Kidney epithelial cell (primary cell): Measurements from ENCODE around the gene DISC1. TPM values are rescaled to one million over a fixed set of nuclear protein-coding genes. Genes with fewer than 3 reads are reported as not detected.
A peak's percentile ranks its signal among the peaks of the same experiment; 100 is the strongest.

Experiments used
- DNase-seq: peaks from one replicate; pipeline ENCODE4 v3.0.0-alpha.2; 2010; ENCODE audit warnings: low read depth
- H3K27me3 ChIP-seq: 2 replicates; pipeline ENCODE4 v1.6.0; 2011; ENCODE audit warnings: low read length; ENCODE audit not compliant: control insufficient read depth, insufficient read depth
- H3K36me3 ChIP-seq: 2 replicates; pipeline ENCODE4 v1.5.1; 2011; ENCODE audit warnings: low read length; ENCODE audit not compliant: control insufficient read depth, insufficient read depth
- H3K4me3 ChIP-seq: 2 replicates; pipeline ENCODE4 v1.5.1; 2011; ENCODE audit warnings: low read depth, mild to moderate bottlenecking, control low read depth, low read length
- total RNA-seq: library from RNA; depleted of rRNA; stranded (reverse); fragments of >200 nt; gene quantifications from 2 replicates; pipeline ENCODE4 v1.2.3, GENCODE V29; 2015
- TF ChIP-seq, protein P1 (sequence below): IDR thresholded peaks from 2 replicates; pipeline ENCODE4 v1.5.1; 2011; ENCODE audit warnings: mild to moderate bottlenecking, moderate library complexity, low read length, control low read depth, inconsistent platforms; ENCODE audit not compliant: insufficient read depth, poor library complexity, severe bottlenecking

The DISC1 gene
- total RNA-seq, 1 donor from 2014 or later: 5.8 TPM

DNA sequence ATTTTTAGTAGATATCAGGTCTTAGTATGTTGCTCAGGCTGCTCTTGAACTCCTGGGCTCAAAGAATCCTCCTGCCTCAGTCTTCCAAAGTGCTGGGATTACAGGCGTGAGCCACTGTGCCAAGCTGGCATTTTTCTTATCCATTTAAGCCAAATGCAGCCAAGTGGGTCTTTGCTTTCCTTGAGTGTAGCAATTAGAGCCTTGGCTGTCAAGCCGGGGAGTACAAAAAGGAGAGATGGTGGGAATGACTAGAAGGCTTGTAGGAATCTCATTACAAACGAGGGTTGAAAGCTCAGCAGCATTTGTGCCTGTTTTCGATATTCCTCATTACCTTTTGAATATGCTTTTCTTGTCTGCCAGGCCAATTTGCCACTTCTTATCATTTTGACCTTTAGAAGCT is 140.9 kb downstream of the DISC1 start:
- no peaks in the 10 kb centered on the region for H3K27me3 ChIP-seq
- TF ChIP-seq, protein P1, sequence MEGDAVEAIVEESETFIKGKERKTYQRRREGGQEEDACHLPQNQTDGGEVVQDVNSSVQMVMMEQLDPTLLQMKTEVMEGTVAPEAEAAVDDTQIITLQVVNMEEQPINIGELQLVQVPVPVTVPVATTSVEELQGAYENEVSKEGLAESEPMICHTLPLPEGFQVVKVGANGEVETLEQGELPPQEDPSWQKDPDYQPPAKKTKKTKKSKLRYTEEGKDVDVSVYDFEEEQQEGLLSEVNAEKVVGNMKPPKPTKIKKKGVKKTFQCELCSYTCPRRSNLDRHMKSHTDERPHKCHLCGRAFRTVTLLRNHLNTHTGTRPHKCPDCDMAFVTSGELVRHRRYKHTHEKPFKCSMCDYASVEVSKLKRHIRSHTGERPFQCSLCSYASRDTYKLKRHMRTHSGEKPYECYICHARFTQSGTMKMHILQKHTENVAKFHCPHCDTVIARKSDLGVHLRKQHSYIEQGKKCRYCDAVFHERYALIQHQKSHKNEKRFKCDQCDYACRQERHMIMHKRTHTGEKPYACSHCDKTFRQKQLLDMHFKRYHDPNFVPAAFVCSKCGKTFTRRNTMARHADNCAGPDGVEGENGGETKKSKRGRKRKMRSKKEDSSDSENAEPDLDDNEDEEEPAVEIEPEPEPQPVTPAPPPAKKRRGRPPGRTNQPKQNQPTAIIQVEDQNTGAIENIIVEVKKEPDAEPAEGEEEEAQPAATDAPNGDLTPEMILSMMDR: no peak
- H3K4me3 ChIP-seq: no peak overlapping the region
- H3K36me3 ChIP-seq: peaks cover 2% of the 10 kb centered on the region
- no peak for DNase-seq

GRCh38 chr1:231768416-231768815 is 141.8 kb downstream of the DISC1 start:
- no peak for DNase-seq
- Histone ChIP-seq H3K4me3 (no peak overlapping the region), H3K36me3 (peaks cover 2% of the 10 kb centered on the region), H3K27me3 (no peaks in the 10 kb centered on the region)
- TF ChIP-seq, protein P1: no peak

DNA sequence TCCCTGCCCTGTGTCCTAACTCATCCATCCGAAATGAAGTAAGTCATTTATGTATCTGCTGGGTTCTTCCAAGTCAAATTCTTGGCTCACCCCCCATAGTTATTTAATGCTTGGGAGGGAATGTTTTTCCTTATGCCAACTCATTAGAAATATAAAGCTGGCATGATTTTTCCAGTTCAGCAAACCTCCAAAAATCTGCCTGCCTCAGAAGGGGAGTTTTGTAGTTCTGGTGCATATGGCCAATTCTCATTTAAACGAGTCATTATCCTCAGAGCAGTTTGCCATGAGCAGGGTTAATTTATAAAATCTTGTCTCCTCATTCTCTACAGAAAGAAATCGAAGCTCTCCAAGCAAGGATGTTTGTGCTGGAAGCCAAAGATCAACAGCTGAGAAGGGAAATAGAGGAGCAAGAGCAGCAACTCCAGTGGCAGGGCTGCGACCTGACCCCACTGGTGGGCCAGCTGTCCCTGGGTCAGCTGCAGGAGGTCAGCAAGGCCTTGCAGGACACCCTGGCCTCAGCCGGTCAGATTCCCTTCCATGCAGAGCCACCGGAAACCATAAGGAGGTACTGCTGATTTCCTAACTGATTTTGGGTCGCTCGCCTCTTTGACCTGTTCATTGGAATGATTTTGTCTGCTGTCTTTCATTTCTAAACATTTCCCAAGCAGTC is 144.1 kb downstream of the DISC1 start:
- Histone ChIP-seq H3K27me3 (no peaks in the 10 kb centered on the region), H3K36me3 (peaks cover 2% of the 10 kb centered on the region), H3K4me3 (no peak overlapping the region)
- TF ChIP-seq, protein P1: no peak
- no peak for DNase-seq

DNA sequence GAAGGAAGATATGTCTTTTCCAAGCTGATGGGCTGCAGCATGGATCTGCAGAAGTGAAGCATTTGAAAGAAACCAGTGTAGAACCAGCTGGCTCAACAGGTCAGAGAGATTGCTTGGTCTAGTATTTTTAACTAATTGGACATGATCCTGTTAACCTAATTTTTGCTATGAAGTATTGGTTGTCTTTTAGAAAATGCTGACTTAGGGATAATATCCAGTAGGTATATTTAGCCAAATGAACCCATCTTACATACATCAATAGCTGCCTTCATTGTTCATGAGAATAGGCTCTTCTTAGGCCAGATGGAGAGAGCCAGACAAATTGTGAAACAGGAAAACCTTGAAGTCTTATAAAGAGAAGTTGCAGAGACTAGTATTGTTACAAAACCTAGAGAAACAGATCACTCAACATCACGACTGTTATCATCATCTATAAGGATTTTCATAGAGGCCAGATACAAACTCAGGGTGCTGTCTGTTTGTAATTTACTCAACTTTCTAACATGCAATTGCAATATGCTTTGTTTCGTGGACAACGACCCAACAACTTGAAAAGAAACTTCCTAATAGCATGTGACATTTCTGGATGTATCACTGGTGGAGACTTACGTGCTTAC is 148.2 kb downstream of the DISC1 start:
- Histone ChIP-seq H3K4me3 (no peak overlapping the region), H3K27me3 (no peaks in the 10 kb centered on the region), H3K36me3 (no peaks in the 10 kb centered on the region)
- TF ChIP-seq, protein P1: no peak
- no peak for DNase-seq

GRCh38 chr1:231776010-231776756 is 149.6 kb downstream of the DISC1 start:
- Histone ChIP-seq H3K36me3 (no peaks in the 10 kb centered on the region), H3K4me3 (no peak overlapping the region), H3K27me3 (no peaks in the 10 kb centered on the region)
- TF ChIP-seq, protein P1: peak; percentile 11
- DNase-seq: peak; percentile 54

GRCh38 chr1:231776757-231777062 is 150.1 kb downstream of the DISC1 start:
- TF ChIP-seq, protein P1: no peak
- no peak overlapping the region for H3K4me3 ChIP-seq
- DNase-seq: no peak
- no peaks in the 10 kb centered on the region for H3K27me3 ChIP-seq
- H3K36me3 ChIP-seq: no peaks in the 10 kb centered on the region
